DOHH2 (cell line): ENCODE measurements around the gene CD74.

Experiments used
- H3F3A ChIP-seq: fragments of 200-600 bp; sonication (generic), shearing (Covaris generic); 2 replicates; pipeline ENCODE4 v1.6.0; 2016; ENCODE audit warnings: antibody characterized with exemption, mild to moderate bottlenecking; ENCODE audit not compliant: control insufficient read depth, insufficient read depth
- H3K27ac ChIP-seq: fragments of 200-600 bp; sonication (generic); 2 replicates; pipeline ENCODE4 v1.5.1; 2014; ENCODE audit warnings: low read depth, mild to moderate bottlenecking, low read length, moderate library complexity
- H3K27me3 ChIP-seq: fragments of 200-600 bp; sonication (generic); 2 replicates; pipeline ENCODE4 v1.6.1; 2014; ENCODE audit warnings: mild to moderate bottlenecking, low read length, mixed read lengths; ENCODE audit not compliant: control insufficient read depth
- H3K36me3 ChIP-seq: fragments of 200-600 bp; sonication (generic); 2 replicates; pipeline ENCODE4 v1.6.1; 2014; ENCODE audit warnings: mild to moderate bottlenecking, low read length, moderate library complexity, mixed read lengths; ENCODE audit not compliant: control insufficient read depth
- H3K4me1 ChIP-seq: fragments of 200-600 bp; sonication (generic); 2 replicates; pipeline ENCODE4 v1.6.1; 2014; ENCODE audit warnings: mild to moderate bottlenecking, low read length, mixed read lengths; ENCODE audit not compliant: control insufficient read depth
- H3K4me2 ChIP-seq: fragments of 200-600 bp; sonication (generic); 2 replicates; pipeline ENCODE4 v1.6.0; 2014; ENCODE audit warnings: mild to moderate bottlenecking, low read length, moderate library complexity
- H3K4me3 ChIP-seq: fragments of 200-600 bp; sonication (generic); 2 replicates; pipeline ENCODE4 v1.5.1; 2014; ENCODE audit warnings: mild to moderate bottlenecking, low read length, mixed read lengths
- H3K79me2 ChIP-seq: fragments of 200-600 bp; sonication (generic); 2 replicates; pipeline ENCODE4 v1.6.1; 2014; ENCODE audit warnings: mild to moderate bottlenecking, low read length, mixed read lengths; ENCODE audit not compliant: control insufficient read depth
- H3K9me2 ChIP-seq: fragments of 200-600 bp; sonication (generic); replicated peaks from 2 replicates; pipeline ENCODE4 v1.6.1; 2014; ENCODE audit warnings: mild to moderate bottlenecking, low read length, mixed read lengths; ENCODE audit not compliant: control insufficient read depth
- H3K9me3 ChIP-seq: fragments of 200-600 bp; sonication (generic); 2 replicates; pipeline ENCODE4 v1.6.1; 2014; ENCODE audit warnings: antibody characterized with exemption, low read length, mixed read lengths; ENCODE audit not compliant: control insufficient read depth, insufficient read depth
- H4K20me1 ChIP-seq: fragments of 200-600 bp; sonication (generic); 2 replicates; pipeline ENCODE4 v1.6.0; 2014; ENCODE audit warnings: low read depth, mild to moderate bottlenecking, antibody characterized with exemption, low read length, moderate library complexity; ENCODE audit not compliant: control insufficient read depth, insufficient read depth
- EZH2phosphoT487 ChIP-seq: fragments of 200-600 bp; sonication (generic); IDR thresholded peaks from 2 replicates; pipeline ENCODE4 v1.6.1; 2017; ENCODE audit warnings: borderline replicate concordance, mild to moderate bottlenecking, antibody characterized with exemption, low read length, moderate library complexity, mixed read lengths
- TF ChIP-seq, protein P1 (sequence below): fragments of 200-600 bp; sonication (generic); IDR thresholded peaks from one replicate; pipeline ENCODE4 v1.5.1; 2014; ENCODE audit warnings: antibody characterized with exemption, mild to moderate bottlenecking, low read depth, low read length; ENCODE audit not compliant: poor library complexity, severe bottlenecking

CD74 gene

DNA sequence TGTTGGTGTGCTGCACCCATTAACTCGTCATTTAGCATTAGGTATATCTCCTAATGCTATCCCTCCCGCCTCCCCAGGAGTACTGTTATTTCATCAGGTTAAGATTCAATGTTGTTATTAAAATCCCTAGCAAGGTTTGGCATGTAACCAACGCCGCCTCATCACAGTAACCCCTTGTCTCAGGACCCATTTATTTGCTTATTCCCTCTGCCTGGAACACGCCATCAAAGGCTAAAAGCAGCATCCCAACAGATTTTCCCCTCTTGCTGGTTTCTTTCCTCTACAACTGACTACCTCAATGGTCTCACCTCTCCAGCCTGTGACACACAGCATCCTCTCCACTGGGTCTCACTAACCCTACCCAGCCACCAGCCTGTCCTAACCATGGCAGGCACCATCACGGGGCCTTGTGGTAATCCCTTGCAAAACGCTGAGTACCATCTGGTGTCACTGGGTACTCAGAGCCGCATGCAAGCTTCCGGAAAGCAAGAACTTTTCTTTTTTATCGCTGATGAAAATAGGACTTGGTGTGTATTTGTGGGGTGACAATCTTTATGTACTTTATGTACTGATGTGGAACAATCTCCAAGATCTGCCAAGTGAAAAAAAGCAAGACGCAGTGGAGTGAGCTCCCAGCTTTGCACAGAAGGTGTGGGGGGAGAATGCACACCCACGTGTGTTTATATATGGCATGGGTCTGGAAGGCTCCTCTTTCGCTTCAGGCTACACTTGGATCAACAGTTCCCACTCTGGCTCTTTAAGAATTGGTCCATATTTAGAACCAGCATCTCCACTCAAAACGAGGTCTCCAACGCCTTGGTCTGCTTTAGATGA lies 30.7 kb upstream of the CD74 start:
- Histone ChIP-seq H3K27ac (no peak overlapping the region), H3F3A (peaks cover 71% of the 10 kb centered on the region), H3K9me2 (no peaks in the 10 kb centered on the region), H3K4me2 (no peak overlapping the region), H3K9me3 (no peaks in the 10 kb centered on the region), H3K27me3 (no peaks in the 10 kb centered on the region), H3K36me3 (peaks cover 60% of the 10 kb centered on the region), H3K4me1 (peaks cover 19% of the 10 kb centered on the region), H3K79me2 (peaks cover 22% of the 10 kb centered on the region), H3K4me3 (no peak overlapping the region), H4K20me1 (peaks cover 26% of the 10 kb centered on the region)
- TF ChIP-seq, protein P1, sequence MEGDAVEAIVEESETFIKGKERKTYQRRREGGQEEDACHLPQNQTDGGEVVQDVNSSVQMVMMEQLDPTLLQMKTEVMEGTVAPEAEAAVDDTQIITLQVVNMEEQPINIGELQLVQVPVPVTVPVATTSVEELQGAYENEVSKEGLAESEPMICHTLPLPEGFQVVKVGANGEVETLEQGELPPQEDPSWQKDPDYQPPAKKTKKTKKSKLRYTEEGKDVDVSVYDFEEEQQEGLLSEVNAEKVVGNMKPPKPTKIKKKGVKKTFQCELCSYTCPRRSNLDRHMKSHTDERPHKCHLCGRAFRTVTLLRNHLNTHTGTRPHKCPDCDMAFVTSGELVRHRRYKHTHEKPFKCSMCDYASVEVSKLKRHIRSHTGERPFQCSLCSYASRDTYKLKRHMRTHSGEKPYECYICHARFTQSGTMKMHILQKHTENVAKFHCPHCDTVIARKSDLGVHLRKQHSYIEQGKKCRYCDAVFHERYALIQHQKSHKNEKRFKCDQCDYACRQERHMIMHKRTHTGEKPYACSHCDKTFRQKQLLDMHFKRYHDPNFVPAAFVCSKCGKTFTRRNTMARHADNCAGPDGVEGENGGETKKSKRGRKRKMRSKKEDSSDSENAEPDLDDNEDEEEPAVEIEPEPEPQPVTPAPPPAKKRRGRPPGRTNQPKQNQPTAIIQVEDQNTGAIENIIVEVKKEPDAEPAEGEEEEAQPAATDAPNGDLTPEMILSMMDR: no peak
- TF ChIP-seq EZH2phosphoT487: no peak

GRCh38 chr5:150442699-150443080 lies 30.0 kb upstream of the CD74 start:
- no peak overlapping the region for H3K27ac ChIP-seq
- H3K9me2 ChIP-seq: no peaks in the 10 kb centered on the region
- peaks cover 18% of the 10 kb centered on the region for H4K20me1 ChIP-seq
- H3K4me3 ChIP-seq: no peak overlapping the region
- no peak for TF ChIP-seq EZH2phosphoT487
- TF ChIP-seq, protein P1: no peak
- H3K4me1 ChIP-seq: peaks cover 11% of the 10 kb centered on the region
- H3K9me3 ChIP-seq: no peaks in the 10 kb centered on the region
- H3K27me3 ChIP-seq: no peaks in the 10 kb centered on the region
- H3K79me2 ChIP-seq: peaks cover 15% of the 10 kb centered on the region
- no peak overlapping the region for H3K4me2 ChIP-seq
- peaks cover 52% of the 10 kb centered on the region for H3K36me3 ChIP-seq
- H3F3A ChIP-seq: peaks cover 65% of the 10 kb centered on the region

DNA sequence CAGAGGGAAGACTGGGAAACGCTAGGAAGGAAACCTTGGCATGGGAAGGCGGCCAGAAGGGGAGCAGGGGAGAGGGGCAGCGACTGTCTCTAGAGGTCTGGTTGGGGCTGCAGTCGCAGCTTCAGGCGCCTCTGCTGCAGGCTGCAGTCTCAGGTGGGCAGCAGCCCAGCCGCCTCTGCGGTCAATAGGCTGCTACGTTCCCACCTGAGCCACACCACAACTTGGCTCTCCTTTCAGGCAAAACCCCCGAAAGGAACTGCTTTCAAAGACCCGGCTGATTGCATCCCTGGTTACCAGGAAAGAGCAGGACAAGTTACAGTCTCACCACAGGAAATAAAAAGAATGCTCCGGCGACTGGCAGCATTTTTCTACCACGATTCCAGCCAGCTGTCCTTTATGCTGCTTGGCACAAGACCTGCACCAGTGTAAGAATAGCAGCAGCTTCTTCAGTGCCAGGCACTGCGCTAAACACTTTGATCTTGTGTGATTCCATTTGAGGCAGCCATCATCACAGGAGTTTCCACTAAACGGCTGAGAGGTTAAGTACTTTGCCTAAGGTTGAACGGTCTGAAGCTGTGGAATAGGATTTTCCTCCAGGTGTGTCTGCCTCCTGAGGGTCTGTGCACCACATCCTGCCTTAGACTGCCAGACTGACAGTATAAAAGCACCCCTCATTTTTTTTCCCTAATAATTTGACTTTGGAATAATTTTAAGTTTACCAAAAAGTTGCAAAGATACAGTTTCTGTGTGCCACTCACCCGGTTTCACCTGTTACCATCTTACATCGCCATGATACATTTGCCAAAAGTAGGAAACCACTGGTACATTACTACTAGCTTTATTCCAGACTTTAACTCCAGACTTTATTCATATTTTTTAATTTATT lies 29.3 kb upstream of the CD74 start:
- Histone ChIP-seq H3K9me3 (no peaks in the 10 kb centered on the region), H4K20me1 (peaks cover 12% of the 10 kb centered on the region), H3K4me1 (peaks cover 5% of the 10 kb centered on the region), H3K9me2 (no peaks in the 10 kb centered on the region), H3F3A (peaks cover 59% of the 10 kb centered on the region), H3K4me3 (no peak overlapping the region), H3K27me3 (no peaks in the 10 kb centered on the region), H3K79me2 (peaks cover 8% of the 10 kb centered on the region), H3K4me2 (no peak overlapping the region), H3K36me3 (peaks cover 46% of the 10 kb centered on the region), H3K27ac (no peak overlapping the region)
- TF ChIP-seq, protein P1: no peak
- no peak for TF ChIP-seq EZH2phosphoT487
